Fibroblast of skin of right quadriceps (primary cell): ENCODE data around the gene MCRS1.
"Not testable (repeated sequence)": the region's sequence is repeated elsewhere in the genome, so short reads cannot be mapped to it uniquely, and the experiment has no call there.

Experiments used
- DNase-seq: peaks from one replicate; pipeline ENCODE4 v3.0.0-alpha.2; 2013

The MCRS1 gene

DNA sequence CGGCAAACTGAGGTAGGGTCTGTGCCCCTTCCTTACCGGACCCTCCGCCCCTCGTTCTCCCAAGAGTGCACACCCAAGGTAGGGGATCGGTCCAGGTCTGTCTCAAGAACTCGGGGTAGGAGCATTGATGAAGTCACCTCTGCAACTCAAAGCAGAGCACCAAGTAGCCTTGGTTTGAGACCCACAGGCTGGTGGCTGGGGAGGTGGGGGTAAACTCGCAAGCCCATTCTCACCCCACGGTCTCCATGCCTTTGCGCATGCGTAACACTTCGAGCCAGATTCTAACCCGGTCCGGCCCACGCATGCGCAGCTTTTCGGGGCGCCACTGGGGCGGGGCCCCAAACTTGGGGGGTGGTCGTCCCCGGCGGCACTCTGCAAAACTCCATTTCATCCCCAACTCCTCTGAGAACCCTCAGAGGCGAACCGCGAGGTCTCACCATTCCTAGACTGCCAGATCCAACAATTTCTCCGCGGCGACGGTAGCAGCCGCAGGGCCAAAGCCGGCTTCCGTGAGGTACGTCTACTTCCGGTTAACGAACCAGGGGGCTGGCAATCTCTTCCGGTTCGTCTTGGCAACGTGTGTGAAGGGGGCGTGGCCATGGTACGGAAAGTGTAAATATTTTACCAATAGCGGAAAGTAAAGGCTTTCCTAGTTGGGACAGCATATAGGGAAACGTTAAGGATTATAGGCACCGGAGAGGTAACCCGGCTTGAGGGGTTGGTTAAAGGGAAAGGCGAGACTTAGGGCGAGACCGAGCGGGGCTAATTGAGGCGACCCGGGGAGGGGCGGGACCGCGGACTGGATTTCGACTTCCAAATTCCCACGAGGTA is at the start of gene MCRS1:
MCRS1 (minus strand) TSS at position 532 of the 831 bp plus-strand sequence. CDS start 1,411 bp downstream, outside the sequence.
- DNase-seq, result peak; percentile 90

- no peak for DNase-seq
Measured at GRCh38 chr12:49616533-49617219, 48.7 kb upstream of the MCRS1 start.

DNA sequence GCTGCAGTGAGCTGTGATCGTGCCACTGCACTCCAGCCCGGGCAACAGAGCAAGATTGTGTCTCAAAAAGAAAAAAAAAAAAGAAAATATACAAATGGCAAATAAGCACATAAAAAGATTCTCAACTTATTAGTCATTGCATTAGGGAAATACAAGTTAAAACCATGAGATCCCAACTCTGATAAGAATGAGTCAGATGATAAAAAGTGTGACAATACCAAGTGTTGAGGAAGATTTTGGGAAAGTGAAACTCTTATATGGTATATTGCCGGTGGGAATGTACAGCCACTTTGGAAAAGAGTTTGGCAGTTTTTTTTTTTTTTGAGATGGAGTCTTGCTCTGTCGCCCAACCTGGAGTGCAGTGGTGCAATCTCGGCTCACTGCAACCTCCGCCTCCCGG is 47.8 kb upstream of the MCRS1 start:
- peak; percentile 41 for DNase-seq

DNA sequence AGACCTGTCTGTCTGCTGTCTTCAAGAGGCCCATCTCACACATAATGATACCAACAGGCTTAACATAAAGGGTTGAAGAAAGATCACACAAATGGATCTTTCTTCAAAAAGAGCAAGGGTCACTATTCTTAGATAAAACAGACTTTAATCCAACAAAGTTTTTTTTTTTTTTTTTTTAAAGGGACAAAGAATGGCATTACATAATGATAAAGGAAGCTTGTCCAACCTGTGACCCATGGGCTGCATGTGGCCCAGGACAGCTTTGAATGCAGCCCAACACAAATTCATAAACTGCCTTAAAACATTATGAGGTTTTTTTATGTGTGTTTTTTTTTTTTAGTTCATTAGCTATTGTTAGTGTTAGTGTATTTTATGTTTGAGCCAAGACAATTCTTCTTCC is 44.3 kb upstream of the MCRS1 start:
- DNase-seq, result no peak

GRCh38 chr12:49610785-49611184 is 42.8 kb upstream of the MCRS1 start:
- not testable (repeated sequence) for DNase-seq

GRCh38 chr12:49609875-49610154 is 41.9 kb upstream of the MCRS1 start:
- DNase-seq, result no peak

GRCh38 chr12:49609059-49609874 is 41.3 kb upstream of the MCRS1 start:
- DNase-seq, result no peak

DNA sequence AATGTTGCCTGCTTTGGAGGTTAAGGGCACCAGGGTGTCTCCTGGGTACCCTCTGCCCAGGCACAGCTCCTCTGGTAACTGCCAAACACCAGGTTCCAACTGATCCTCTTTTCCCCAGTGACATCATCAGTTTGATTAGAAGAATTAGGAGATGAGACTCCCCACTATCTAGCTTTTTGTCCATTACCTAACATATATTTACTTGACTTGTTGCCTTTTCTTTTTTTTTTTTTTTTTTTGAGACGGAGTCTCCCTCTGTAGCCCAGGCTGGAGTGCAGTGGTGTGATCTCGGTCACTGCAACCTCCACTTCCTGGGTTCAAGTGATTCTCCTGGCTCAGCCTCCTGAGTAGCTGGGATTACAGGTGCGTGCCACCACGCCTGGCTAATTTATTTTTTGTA is 37.6 kb upstream of the MCRS1 start, which contains the start of gene FAM186B:
FAM186B (minus strand) TSS at position 101 of the 400 bp plus-strand sequence. CDS start 162 bp downstream, outside the sequence.
- not testable (repeated sequence) for DNase-seq

GRCh38 chr12:49604856-49605255 is 36.9 kb upstream of the MCRS1 start:
- DNase-seq, result no peak

- no peak for DNase-seq
Measured at GRCh38 chr12:49603721-49604120, 35.8 kb upstream of the MCRS1 start.

- DNase-seq, result no peak
Measured at GRCh38 chr12:49599961-49600360, 32.0 kb upstream of the MCRS1 start.

- no peak for DNase-seq
Measured at GRCh38 chr12:49598527-49598926, 30.6 kb upstream of the MCRS1 start.

GRCh38 chr12:49588721-49589516 is 21.0 kb upstream of the MCRS1 start:
- DNase-seq, result no peak

- DNase-seq, result no peak
Measured at GRCh38 chr12:49588281-49588680, 20.3 kb upstream of the MCRS1 start.

GRCh38 chr12:49587174-49587908 is 19.4 kb upstream of the MCRS1 start:
- DNase-seq, result no peak

GRCh38 chr12:49585477-49586459 is 17.8 kb upstream of the MCRS1 start:
- DNase-seq, result no peak

DNA sequence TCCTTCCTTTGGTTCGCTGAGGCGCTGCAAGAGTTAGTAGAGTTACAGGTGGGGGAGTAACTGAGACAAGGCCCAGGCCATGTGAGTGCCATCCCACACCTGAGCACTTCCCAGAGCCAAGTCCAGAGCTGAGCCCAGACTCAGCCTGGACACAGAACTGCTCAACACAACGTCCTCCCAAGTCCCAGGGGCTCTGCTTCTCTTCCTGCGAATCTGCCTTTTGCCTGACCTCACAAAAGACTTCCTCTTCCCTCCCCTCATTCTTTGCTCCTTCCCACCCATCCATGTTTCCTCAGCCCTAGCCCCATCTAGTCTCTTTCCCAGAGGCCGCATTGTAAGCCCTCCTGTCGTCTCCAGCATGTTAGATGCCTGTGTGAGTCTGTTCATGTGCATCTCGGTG is 16.6 kb upstream of the MCRS1 start:
- DNase-seq, result no peak

- no peak for DNase-seq
Measured at GRCh38 chr12:49583366-49584094, 15.6 kb upstream of the MCRS1 start.

DNA sequence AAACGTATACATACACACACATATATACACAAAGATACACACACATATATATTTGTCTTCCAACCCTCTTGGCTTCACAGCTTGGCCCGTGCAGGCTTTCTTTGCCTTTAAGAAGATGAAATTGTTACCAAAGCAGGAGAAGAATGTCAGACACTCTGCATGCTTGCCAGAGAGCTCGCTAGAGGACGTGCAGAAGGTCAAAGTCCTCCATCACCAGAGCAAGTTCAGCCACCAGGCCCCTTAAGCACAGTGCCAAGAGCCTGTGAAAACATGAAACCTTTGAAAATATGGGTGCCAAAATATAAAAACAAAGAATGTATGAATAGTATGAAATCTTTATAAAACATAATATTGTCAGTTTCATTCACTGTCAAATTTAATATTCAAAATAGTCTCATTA is 14.9 kb upstream of the MCRS1 start:
- DNase-seq, result no peak

GRCh38 chr12:49582201-49582600 is 14.3 kb upstream of the MCRS1 start:
- DNase-seq, result no peak
